ENCODE results near the gene ELF5. TPM values are rescaled to one million over a fixed set of nuclear protein-coding genes. Genes with fewer than 3 reads are reported as not detected.

ELF5 gene
- total and polyA plus RNA-seq, 2 donors (not counting 1 experiment from before 2014, with no cell fraction given): not detected

GRCh38 chr11:34505874-34506273, 7.7 kb downstream of the ELF5 start:
- DNase-seq: no peak
- no peaks in the 10 kb centered on the region for H3K9me3 ChIP-seq (ENCODE audit: control extremely low read depth in 1 of 3, control insufficient read depth in 2 of 3, insufficient read depth in 1 of 3, low read length in 2 of 3)
- no peak overlapping the region for H3K4me3 ChIP-seq (ENCODE audit: control extremely low read depth in 1 of 5, extremely low read depth in 1 of 5, insufficient read depth in 1 of 5, low read depth in 2 of 5, low read length in 4 of 5)
- H3K9ac ChIP-seq (ENCODE audit: low read length): no peak overlapping the region
- no peaks in the 10 kb centered on the region for H3K9me3 Mint-ChIP-seq (ENCODE audit: insufficient read depth)
- no peaks in the 10 kb centered on the region for H3K4me1 ChIP-seq (ENCODE audit: control insufficient read depth in 2 of 2, insufficient read depth in 2 of 2, low read length in 2 of 2)
- no peaks in the 10 kb centered on the region for H3K27me3 Mint-ChIP-seq
- WGBS (ENCODE audit: insufficient coverage): 100% methylated on average over 1 of the region's 5 CpGs
- no peak overlapping the region for H2AFZ ChIP-seq (ENCODE audit: insufficient read depth, low read depth, low read length, poor library complexity, severe bottlenecking)
- H3K36me3 ChIP-seq (replicated peaks in 1 of 2; ENCODE audit: control extremely low read depth in 1 of 2, control insufficient read depth in 1 of 2, extremely low read depth in 1 of 2, insufficient read depth in 2 of 2, low read length in 1 of 2): no peaks in the 10 kb centered on the region
- no peak overlapping the region for H3K27ac ChIP-seq (ENCODE audit: low read length in 2 of 2)
- no peaks in the 10 kb centered on the region for H3K79me2 ChIP-seq (ENCODE audit: control insufficient read depth, insufficient read depth, low read length)
- CTCF ChIA-PET: interaction anchor here (1.6 kb wide), 1 partner anchor 7 kb away, joined by 7 read pairs; the partner anchor contains the start of gene ELF5
- POLR2A ChIA-PET: no interaction called here
- no peak overlapping the region for H3K4me2 ChIP-seq (replicated peaks; ENCODE audit: low read depth, low read length, poor library complexity, severe bottlenecking)
- intact Hi-C loops (cut with micrococcal nuclease): no loop called here
- H3K4me3 Mint-ChIP-seq: no peak overlapping the region
- no peak for TF ChIP-seq EZH2 (IDR thresholded peaks at IDR 0.05; ENCODE audit: borderline replicate concordance, insufficient read depth, low read depth, low read length, poor library complexity, severe bottlenecking)
- no peak for TF ChIP-seq CTCF (IDR thresholded peaks at IDR 0.05)
- H4K20me1 ChIP-seq (ENCODE audit: control insufficient read depth, insufficient read depth, low read length, poor library complexity, severe bottlenecking): no peaks in the 10 kb centered on the region
- no peak for ATAC-seq (ENCODE audit: low read depth)
- no peaks in the 10 kb centered on the region for H3K27me3 ChIP-seq (replicated peaks in 1 of 4; ENCODE audit: control extremely low read depth in 1 of 4, control insufficient read depth in 3 of 4, insufficient read depth in 4 of 4, low read length in 3 of 4)
- H3K4me1 Mint-ChIP-seq: no peaks in the 10 kb centered on the region
- H3K27ac Mint-ChIP-seq: no peak overlapping the region

- no peak overlapping the region for H3K4me3 ChIP-seq (ENCODE audit: control extremely low read depth in 1 of 5, extremely low read depth in 1 of 5, insufficient read depth in 1 of 5, low read depth in 2 of 5, low read length in 4 of 5)
- H3K36me3 ChIP-seq (replicated peaks in 1 of 2; ENCODE audit: control extremely low read depth in 1 of 2, control insufficient read depth in 1 of 2, extremely low read depth in 1 of 2, insufficient read depth in 2 of 2, low read length in 1 of 2): no peaks in the 10 kb centered on the region
- POLR2A ChIA-PET: no interaction called here
- H3K27me3 ChIP-seq (replicated peaks in 1 of 4; ENCODE audit: control extremely low read depth in 1 of 4, control insufficient read depth in 3 of 4, insufficient read depth in 4 of 4, low read length in 3 of 4): no peaks in the 10 kb centered on the region
- ATAC-seq (ENCODE audit: low read depth): no peak
- H3K4me3 Mint-ChIP-seq: no peak overlapping the region
- H3K9me3 Mint-ChIP-seq (ENCODE audit: insufficient read depth): no peaks in the 10 kb centered on the region
- no peak overlapping the region for H3K9ac ChIP-seq (ENCODE audit: low read length)
- DNase-seq: no peak
- no peak overlapping the region for H3K27ac Mint-ChIP-seq
- CTCF ChIA-PET: interaction anchor here (1.0 to 2.0 kb wide), 3 partner anchors 10 to 15 kb away, joined by 3 to 7 read pairs (median 7); partner anchors contain the start of gene ELF5
- no peak overlapping the region for H3K27ac ChIP-seq (ENCODE audit: low read length in 2 of 2)
- no peak overlapping the region for H3K4me2 ChIP-seq (replicated peaks; ENCODE audit: low read depth, low read length, poor library complexity, severe bottlenecking)
- H3K4me1 ChIP-seq (ENCODE audit: control insufficient read depth in 2 of 2, insufficient read depth in 2 of 2, low read length in 2 of 2): no peaks in the 10 kb centered on the region
- H3K9me3 ChIP-seq (ENCODE audit: control extremely low read depth in 1 of 3, control insufficient read depth in 2 of 3, insufficient read depth in 1 of 3, low read length in 2 of 3): no peaks in the 10 kb centered on the region
- peaks cover 4% of the 10 kb centered on the region for H3K27me3 Mint-ChIP-seq
- WGBS (ENCODE audit: insufficient coverage): 94% methylated on average over 3 of the region's 3 CpGs
- no peak for TF ChIP-seq EZH2 (IDR thresholded peaks at IDR 0.05; ENCODE audit: borderline replicate concordance, insufficient read depth, low read depth, low read length, poor library complexity, severe bottlenecking)
- no peak for TF ChIP-seq CTCF (IDR thresholded peaks at IDR 0.05)
- H2AFZ ChIP-seq (ENCODE audit: insufficient read depth, low read depth, low read length, poor library complexity, severe bottlenecking): no peak overlapping the region
- H3K79me2 ChIP-seq (ENCODE audit: control insufficient read depth, insufficient read depth, low read length): no peaks in the 10 kb centered on the region
- intact Hi-C loops (cut with micrococcal nuclease): no loop called here
- H4K20me1 ChIP-seq (ENCODE audit: control insufficient read depth, insufficient read depth, low read length, poor library complexity, severe bottlenecking): no peaks in the 10 kb centered on the region
- no peaks in the 10 kb centered on the region for H3K4me1 Mint-ChIP-seq
Measured at GRCh38 chr11:34502949-34503348, 10.6 kb downstream of the ELF5 start.
